Muscle of leg (tissue), 11 donors: Measurements from ENCODE around the gene C4orf33. TPM values are rescaled to one million over a fixed set of nuclear protein-coding genes. Genes with fewer than 3 reads are reported as not detected.
"Not testable (repeated sequence)": the region's sequence is repeated elsewhere in the genome, so short reads cannot be mapped to it uniquely, and the experiment has no call there.

Source experiments
- DNase-seq: peaks from one replicate; pipeline ENCODE4 v3.0.0; 2013
- H3K27ac ChIP-seq: one replicate; pipeline ENCODE4 v1.5.1; 2013; ENCODE audit warnings: mild to moderate bottlenecking, low read length, control low read depth
- H3K27me3 ChIP-seq: one replicate; pipeline ENCODE4 v1.6.1; 2013; ENCODE audit warnings: low read length; ENCODE audit not compliant: control insufficient read depth, insufficient read depth
- H3K36me3 ChIP-seq: one replicate; pipeline ENCODE4 v1.6.1; 2013; ENCODE audit warnings: low read length; ENCODE audit not compliant: control insufficient read depth, insufficient read depth
- H3K4me1 ChIP-seq: one replicate; pipeline ENCODE4 v1.6.1; 2013; ENCODE audit warnings: low read length; ENCODE audit not compliant: control insufficient read depth, insufficient read depth
- H3K4me3 ChIP-seq: one replicate; pipeline ENCODE4 v1.5.1; 2013; ENCODE audit warnings: low read length, control low read depth
- H3K9me3 ChIP-seq: replicated peaks from 2 replicates; pipeline ENCODE4 v1.6.1; 2013; ENCODE audit warnings: low read depth, low read length; ENCODE audit not compliant: control insufficient read depth
- WGBS: methylation state at CpG from one replicate; pipeline ENCODE4 v1.1.5; 2013; ENCODE audit warnings: missing lambda C conversion rate; ENCODE audit not compliant: insufficient coverage; 5-methylcytosine and 5-hydroxymethylcytosine counted together
- polyA plus RNA-seq, 8 donors: library from polyadenylated mRNA; unstranded; fragments of 120-200 nt; gene quantifications; one replicate each; pipeline versions ENCODE4 v1.2.1 to v1.2.3, GENCODE V29; 2013; ENCODE audit warnings: inconsistent platforms in 1 of 8, low replicate concordance in 1 of 8; ENCODE audit not compliant: insufficient read length in 8 of 8, insufficient read depth in 1 of 8
- total RNA-seq: library from RNA; stranded (reverse); fragments of 120-200 nt; gene quantifications from one replicate; pipeline ENCODE4 v1.2.4, GENCODE V29; 2013

Gene C4orf33
- total and polyA plus RNA-seq, 9 donors = 4.4 to 8.8 (median 6.4) TPM

DNA sequence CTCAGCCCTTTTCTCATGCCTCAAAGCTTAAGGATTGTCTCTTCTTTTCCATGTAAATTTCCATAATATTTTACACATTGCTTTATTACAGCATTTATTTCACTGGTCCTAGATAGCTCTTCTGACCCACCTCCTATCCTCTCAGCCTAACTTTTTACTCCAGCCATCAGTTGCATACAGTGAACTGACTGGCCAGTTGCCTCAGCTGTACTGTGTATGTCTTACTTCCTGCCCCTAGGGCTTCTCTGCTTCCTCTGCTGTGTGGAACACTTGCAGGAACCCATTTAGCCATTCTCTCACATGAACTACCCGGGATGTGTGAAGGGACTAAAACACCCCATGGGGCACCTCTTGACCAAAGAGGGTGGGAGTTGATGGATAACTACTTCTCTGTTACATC is 18.0 kb downstream of the C4orf33 start:
- Histone ChIP-seq H3K4me3 (no peak overlapping the region), H3K4me1 (peaks cover 2% of the 10 kb centered on the region), H3K36me3 (peaks cover 4% of the 10 kb centered on the region), H3K9me3 (no peaks in the 10 kb centered on the region), H3K27me3 (no peaks in the 10 kb centered on the region), H3K27ac (no peak overlapping the region)
- WGBS = no CpG with 5 or more reads among the region's 1 CpG
- DNase-seq = no peak

DNA sequence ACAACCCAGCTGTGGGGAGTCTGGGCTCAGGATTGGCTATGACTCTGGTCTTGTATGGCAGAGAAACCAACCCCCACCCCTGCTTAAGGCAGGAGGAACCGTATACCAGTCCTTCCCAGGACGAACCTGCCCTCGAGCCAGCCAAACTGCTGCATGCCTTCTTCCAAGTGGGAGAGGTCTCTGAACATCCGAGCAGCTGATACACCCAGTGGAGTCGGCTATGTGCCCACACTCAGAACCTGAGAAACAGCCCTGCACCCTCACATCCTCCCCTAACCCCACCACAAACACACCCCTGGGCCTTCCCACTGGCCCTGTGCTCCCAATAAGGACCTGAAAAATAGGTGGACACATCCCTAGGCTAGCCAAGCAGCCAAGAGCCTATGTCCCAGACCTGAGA is 21.8 kb downstream of the C4orf33 start:
- 88% methylated on average over 4 of the region's 5 CpGs for WGBS
- H3K9me3 ChIP-seq = no peaks in the 10 kb centered on the region

DNA sequence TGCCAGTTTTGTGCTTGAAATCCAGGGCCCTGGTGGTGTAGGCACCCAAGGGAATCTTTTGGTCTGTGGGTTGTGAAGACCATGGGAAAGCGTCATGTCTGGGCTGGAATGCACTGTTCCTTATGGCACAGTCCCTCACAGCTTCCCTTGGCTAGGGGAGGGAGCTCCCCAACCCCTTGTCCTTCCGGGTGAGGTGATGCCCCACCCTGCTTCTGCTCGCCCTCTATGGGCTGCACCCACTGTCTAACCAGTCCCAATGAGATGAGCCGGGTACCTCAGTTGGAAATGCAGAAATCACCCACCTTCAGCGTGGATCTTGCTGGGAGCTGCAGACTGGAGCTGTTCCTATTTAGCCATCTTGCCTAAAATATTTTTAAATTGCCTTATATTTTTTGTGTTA is 30.7 kb downstream of the C4orf33 start:
- H3K4me3 ChIP-seq, DNase-seq, H3K4me1 ChIP-seq, H3K36me3 ChIP-seq, H3K27ac ChIP-seq, H3K27me3 ChIP-seq, H3K9me3 ChIP-seq: not testable (repeated sequence)
- WGBS = 88% methylated on average over 3 of the region's 5 CpGs

More for the DNA sequence above, 21.8 kb downstream of the C4orf33 start:
- Histone ChIP-seq H3K27me3 (no peaks in the 10 kb centered on the region), H3K4me3 (no peak overlapping the region), H3K27ac (no peak overlapping the region), H3K4me1 (no peaks in the 10 kb centered on the region), H3K36me3 (no peaks in the 10 kb centered on the region)
- no peak for DNase-seq

DNA sequence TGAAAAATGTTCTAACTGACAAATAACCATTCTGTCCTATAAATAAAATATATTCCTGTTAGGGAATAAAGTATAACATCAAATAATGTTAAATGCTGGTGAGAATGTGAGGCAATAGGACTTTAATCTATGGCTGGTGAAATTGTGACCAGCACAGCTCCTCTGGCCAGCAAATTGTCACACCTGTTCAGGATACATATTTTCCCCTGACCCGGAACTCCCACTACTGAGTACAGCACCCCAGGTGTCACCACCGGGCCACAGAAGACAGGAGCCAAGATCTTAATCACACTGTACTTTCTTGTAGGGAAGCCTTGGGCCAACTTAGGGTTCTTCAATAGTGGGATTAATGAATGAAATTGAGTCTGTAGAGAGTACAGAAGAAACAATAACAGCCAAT is 33.2 kb downstream of the C4orf33 start:
- Histone ChIP-seq H3K36me3 (no peaks in the 10 kb centered on the region), H3K27me3 (no peaks in the 10 kb centered on the region), H3K4me1 (no peaks in the 10 kb centered on the region), H3K9me3 (peaks cover 2% of the 10 kb centered on the region), H3K27ac (no peak overlapping the region), H3K4me3 (no peak overlapping the region)
- no CpG with 5 or more reads among the region's 2 CpGs for WGBS
- DNase-seq = no peak

DNA sequence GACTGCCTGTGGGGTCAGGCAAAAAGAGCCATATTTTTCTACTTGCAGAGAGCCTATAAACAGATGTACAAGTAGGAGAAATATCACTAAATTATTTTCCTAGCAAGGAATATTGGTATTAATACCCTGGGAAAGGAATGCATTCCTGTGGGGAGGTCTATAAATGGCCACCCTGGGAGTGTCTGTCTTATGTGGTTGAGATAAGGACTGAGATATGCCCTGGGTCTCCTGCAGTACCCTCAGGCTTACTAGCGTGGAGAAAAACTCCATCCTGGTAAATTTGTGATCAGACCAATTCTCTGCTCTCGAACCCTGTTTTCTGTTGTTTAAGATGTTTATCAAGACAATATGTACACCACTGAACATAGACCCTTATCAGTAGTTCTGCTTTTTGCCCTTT is 35.4 kb downstream of the C4orf33 start:
- DNase-seq = no peak
- WGBS = no CpG with 5 or more reads among the region's 2 CpGs
- peaks cover 2% of the 10 kb centered on the region for H3K9me3 ChIP-seq
- H3K27me3 ChIP-seq = no peaks in the 10 kb centered on the region
- H3K27ac ChIP-seq = no peak overlapping the region
- no peak overlapping the region for H3K4me3 ChIP-seq
- H3K36me3 ChIP-seq = no peaks in the 10 kb centered on the region
- no peaks in the 10 kb centered on the region for H3K4me1 ChIP-seq

DNA sequence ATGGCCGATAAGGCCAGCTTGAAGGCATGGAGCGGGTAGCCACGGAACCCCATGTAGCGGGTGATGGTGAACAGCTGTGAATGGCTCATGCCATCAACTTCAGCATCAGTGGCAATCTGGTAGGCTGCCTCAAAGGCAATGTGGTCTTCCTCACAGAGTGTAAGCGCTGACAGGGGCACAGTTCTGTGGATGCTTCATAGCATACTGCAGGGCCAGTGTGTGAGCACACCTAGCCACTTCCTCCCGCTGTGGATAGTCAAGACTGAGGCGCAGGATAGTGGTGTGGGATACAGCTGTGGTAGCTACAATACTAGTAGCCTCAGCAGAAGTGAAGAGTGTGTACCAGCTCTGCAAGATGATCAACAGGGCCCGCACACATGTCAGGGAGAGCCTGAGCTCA is 40.5 kb downstream of the C4orf33 start:
- no peaks in the 10 kb centered on the region for H3K4me1 ChIP-seq
- H3K9me3 ChIP-seq = peaks cover 2% of the 10 kb centered on the region
- H3K27ac ChIP-seq = no peak overlapping the region
- no peaks in the 10 kb centered on the region for H3K36me3 ChIP-seq
- no peak for DNase-seq
- WGBS = 99% methylated on average over 8 of the region's 8 CpGs
- no peak overlapping the region for H3K4me3 ChIP-seq
- H3K27me3 ChIP-seq = no peaks in the 10 kb centered on the region

DNA sequence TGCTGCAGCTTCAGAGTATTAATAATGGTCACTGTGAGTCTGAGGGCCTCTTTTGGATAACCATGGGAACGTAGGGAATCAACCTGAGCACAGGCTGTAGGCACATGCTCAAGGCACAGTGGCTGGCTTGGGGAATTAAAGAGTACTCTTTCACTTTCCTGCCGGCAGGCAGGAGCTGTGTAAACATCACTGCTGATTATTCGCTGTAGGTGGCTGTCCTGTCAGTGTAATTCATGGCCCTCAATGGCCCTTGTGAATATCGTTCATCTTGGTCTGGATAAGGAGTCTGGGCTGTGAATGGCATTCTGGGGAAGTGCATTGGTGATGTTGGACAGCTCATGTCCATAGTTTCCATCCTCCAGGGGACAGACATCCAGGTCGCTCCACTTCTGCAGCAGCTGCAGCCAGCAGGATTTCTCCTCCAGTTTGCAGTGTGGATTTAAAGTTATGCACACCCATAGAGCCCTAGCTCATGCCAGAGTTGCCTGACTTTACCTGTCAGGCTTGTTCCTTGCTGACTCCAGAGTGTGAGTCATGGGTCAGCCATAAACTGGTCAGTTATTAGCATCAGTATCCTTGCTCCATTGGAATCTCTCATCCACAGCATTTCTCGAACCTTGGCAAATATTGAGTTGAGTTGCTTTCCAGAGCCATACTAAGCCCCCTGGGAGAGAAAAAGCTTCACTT is 43.0 kb downstream of the C4orf33 start:
- no peaks in the 10 kb centered on the region for H3K4me1 ChIP-seq
- no peak for DNase-seq
- no peak overlapping the region for H3K4me3 ChIP-seq
- WGBS = 44% methylated on average over 3 of the region's 6 CpGs
- no peaks in the 10 kb centered on the region for H3K36me3 ChIP-seq
- H3K27me3 ChIP-seq = no peaks in the 10 kb centered on the region
- H3K9me3 ChIP-seq = no peaks in the 10 kb centered on the region
- H3K27ac ChIP-seq = no peak overlapping the region

DNA sequence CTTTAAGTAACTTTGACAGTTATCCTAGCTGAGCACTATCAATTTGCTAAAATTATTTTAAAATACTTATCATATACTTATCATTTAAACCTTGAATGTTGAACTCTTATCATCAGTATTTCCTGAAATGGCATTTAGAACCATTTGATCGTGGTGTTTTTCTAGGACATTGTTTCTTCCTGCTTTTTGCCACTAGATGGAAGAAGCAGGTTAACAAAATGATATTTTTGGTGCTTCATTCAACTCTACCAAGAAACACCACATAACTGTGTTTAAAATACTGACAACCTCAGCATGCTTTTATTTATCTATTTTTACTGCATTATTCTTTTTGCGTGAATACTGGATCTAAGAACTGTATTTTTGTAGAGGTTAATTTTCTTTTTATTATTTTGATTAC is 44.6 kb downstream of the C4orf33 start:
- H3K27ac ChIP-seq = no peak overlapping the region
- H3K4me3 ChIP-seq = no peak overlapping the region
- no peaks in the 10 kb centered on the region for H3K27me3 ChIP-seq
- no peaks in the 10 kb centered on the region for H3K4me1 ChIP-seq
- no peak for DNase-seq
- no peaks in the 10 kb centered on the region for H3K9me3 ChIP-seq
- WGBS = no CpG with 5 or more reads among the region's 2 CpGs
- H3K36me3 ChIP-seq = no peaks in the 10 kb centered on the region

DNA sequence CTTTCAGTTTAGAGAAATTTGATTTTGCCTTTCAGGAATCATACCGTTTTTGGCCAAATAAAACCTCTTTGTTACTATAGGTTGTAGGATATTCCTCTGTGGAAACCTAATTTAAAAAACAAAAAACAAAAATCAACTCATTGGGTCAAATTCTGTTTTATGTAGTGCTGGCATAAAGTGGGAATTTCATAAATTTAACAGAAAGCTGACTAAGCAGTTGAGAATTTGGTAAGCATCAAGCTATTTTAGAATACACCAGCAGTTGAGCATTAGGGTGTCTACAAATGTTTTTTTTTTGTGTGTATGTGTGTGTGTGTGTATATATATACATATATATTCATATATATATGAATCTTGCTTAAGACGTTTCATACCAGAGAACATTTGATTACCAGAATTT is 47.4 kb downstream of the C4orf33 start:
- Histone ChIP-seq H3K27ac (no peak overlapping the region), H3K27me3 (no peaks in the 10 kb centered on the region)
- WGBS = no CpG with 5 or more reads among the region's 2 CpGs

DNA sequence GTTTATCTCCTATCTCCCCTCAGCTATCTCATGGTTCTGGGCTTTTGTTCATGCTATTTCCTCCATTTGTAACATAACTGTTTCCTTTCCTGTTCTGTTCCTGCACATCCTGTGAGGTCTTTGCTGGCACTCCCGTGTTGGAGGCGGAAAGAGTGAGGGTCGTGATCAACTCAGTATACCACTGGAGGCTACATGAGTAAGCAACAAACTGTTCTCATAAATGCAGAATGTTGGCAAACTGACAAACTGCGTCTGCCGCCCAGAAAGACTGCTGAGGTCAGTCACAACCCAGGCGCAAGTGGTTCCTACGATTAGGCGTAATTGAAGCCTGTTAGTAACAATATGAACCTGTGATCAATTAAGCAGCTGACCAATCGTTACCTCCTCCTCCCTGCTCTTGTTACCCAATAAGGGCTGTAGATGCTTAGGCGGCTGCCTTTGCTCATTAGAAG is 48.8 kb downstream of the C4orf33 start:
- no CpG with 5 or more reads among the region's 10 CpGs for WGBS
- no peaks in the 10 kb centered on the region for H3K27me3 ChIP-seq
- no peaks in the 10 kb centered on the region for H3K9me3 ChIP-seq
- no peaks in the 10 kb centered on the region for H3K36me3 ChIP-seq
- peak; percentile 5 for DNase-seq
- H3K27ac ChIP-seq = no peak overlapping the region
- H3K4me1 ChIP-seq = no peaks in the 10 kb centered on the region
- H3K4me3 ChIP-seq = no peak overlapping the region

More for the DNA sequence above, 47.4 kb downstream of the C4orf33 start:
- Histone ChIP-seq H3K4me1 (no peaks in the 10 kb centered on the region), H3K9me3 (no peaks in the 10 kb centered on the region), H3K4me3 (no peak overlapping the region), H3K36me3 (no peaks in the 10 kb centered on the region)
- no peak for DNase-seq
